Epithelial cell of prostate (primary cell): ENCODE measurements around the gene AHCYL1.
A peak's percentile ranks its signal among the peaks of the same experiment; 100 is the strongest.
"Not testable (repeated sequence)": the region's sequence is repeated elsewhere in the genome, so short reads cannot be mapped to it uniquely, and the experiment has no call there.

ENCODE experiments used
- DNase-seq: peaks from one replicate; pipeline ENCODE4 v3.0.0-alpha.2; 2011; ENCODE audit warnings: low read depth, low spot score
- H3K27ac ChIP-seq: fragments of 450-650 bp; 2 replicates; pipeline ENCODE4 v1.5.1; 2017; ENCODE audit warnings: mild to moderate bottlenecking

Gene AHCYL1

GRCh38 chr1:109994654-109995053 lies 10.1 kb downstream of the AHCYL1 start:
- H3K27ac ChIP-seq = no peak overlapping the region
- no peak for DNase-seq

DNA sequence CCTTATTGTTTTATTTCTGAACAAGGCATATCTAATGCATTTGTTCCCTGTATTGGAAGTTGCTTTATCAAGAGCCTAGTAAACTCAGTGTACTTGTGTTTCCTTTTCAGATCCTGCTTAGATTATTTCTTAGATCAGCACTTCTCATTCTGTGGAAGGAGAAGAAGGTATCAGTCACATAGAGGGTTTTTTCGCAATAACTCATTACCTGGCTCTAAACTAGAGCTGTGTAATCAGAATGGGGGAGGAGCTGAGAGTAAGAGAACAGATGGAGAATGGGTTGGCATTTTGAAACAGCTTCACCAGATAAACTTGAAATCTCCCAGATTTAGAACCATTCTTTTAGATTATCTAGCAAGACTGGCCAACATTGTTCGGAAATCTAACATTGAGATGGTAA lies 11.0 kb downstream of the AHCYL1 start:
- H3K27ac ChIP-seq = no peak overlapping the region
- DNase-seq = no peak

- H3K27ac ChIP-seq = no peak overlapping the region
Observed at GRCh38 chr1:109996476-109996875, 11.9 kb downstream of the AHCYL1 start.

DNA sequence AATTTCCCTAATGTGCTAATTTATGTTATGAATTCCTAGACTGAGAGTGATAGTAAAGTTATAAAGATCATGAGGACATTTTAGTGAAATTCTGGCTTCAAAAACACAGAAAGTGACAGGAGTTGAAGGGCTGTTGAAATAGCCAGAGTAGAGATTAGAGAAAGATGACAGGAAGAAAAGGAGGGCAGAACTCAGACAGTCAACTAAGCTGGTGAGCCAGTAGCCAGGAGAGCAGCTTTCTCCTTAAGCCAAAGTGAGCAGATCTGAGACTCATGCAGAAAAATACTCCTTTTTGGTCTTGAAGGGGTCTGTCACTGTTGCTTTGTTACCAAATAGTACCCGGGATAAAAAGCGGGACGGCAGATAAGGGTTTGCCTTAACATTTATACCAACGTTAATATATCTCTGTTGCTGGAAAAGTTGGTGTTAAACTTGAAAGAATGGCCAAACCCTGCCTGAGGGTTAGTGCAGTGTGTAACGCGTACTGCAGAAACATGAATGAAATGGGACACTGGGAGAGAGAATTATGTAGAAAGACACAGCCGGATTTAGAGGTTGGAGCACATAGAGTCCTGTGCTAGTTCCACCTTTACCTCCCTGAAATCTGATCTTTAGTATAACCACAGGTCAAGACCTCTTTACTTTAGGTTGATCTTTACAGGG lies 12.8 kb downstream of the AHCYL1 start:
- no peak for DNase-seq
- no peak overlapping the region for H3K27ac ChIP-seq

More at GRCh38 chr1:109996476-109996875, 11.9 kb downstream of the AHCYL1 start:
- no peak for DNase-seq

GRCh38 chr1:109997867-109998229 lies 13.3 kb downstream of the AHCYL1 start:
- no peak overlapping the region for H3K27ac ChIP-seq
- DNase-seq = no peak

GRCh38 chr1:110002695-110003094 lies 18.1 kb downstream of the AHCYL1 start:
- no peak for DNase-seq
- peak overlapping the region; percentile 88 for H3K27ac ChIP-seq

GRCh38 chr1:110003747-110004428 lies 19.3 kb downstream of the AHCYL1 start:
- DNase-seq = peak; percentile 96
- H3K27ac ChIP-seq = peak overlapping the region; percentile 88

GRCh38 chr1:110004583-110004982 lies 20.0 kb downstream of the AHCYL1 start:
- H3K27ac ChIP-seq = peak overlapping the region; percentile 88

DNA sequence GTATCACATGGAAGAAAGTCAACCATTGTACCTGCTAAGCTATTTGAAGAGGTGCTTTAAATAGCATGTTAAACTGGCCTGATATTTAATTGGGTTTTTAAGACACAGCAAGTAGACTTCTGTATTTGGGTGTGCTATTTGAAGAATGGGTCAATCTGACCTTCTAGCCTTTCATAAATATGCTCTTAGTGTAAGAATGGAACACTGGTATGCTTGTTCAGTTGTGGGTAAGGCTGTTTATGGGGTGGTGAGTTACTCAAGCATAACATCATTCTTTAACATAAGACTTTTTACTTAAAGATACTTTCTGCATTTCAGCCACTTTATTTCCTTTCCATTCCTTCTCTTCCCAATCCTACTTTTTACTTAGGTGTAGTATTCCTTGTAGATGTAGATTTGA lies 21.4 kb downstream of the AHCYL1 start:
- no peak overlapping the region for H3K27ac ChIP-seq
- DNase-seq = no peak

More at GRCh38 chr1:110004583-110004982, 20.0 kb downstream of the AHCYL1 start:
- DNase-seq = no peak

- H3K27ac ChIP-seq = no peak overlapping the region
- no peak for DNase-seq
Observed at GRCh38 chr1:110006516-110006915, 22.0 kb downstream of the AHCYL1 start.

- H3K27ac ChIP-seq = no peak overlapping the region
- DNase-seq = no peak
Observed at GRCh38 chr1:110007046-110007830, 22.7 kb downstream of the AHCYL1 start.

DNA sequence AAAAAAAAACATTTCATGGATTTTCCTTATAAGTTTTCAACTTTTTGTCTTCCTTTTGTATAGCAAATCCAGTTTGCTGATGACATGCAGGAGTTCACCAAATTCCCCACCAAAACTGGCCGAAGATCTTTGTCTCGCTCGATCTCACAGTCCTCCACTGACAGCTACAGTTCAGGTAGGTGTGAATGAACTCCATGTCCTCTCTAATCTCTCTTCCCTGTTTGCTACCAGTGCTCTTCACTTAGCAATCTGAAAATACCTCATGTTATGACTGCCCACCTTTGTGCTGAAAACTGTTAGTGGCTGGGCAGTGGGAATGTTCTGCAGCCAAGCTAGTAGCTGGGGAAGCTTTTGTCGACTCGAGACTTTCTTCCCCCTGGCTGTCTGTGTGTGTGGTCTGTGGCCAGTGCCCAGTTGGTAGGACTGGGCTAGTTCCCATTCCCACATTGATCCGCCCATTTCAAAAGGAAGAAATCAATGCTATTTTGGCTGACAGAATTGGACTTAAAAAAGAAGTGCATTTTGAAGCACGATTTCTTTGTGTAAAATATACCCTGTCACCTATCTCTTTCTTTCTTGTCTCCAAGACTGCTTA lies 24.5 kb downstream of the AHCYL1 start:
- no peak overlapping the region for H3K27ac ChIP-seq
- DNase-seq = no peak

DNA sequence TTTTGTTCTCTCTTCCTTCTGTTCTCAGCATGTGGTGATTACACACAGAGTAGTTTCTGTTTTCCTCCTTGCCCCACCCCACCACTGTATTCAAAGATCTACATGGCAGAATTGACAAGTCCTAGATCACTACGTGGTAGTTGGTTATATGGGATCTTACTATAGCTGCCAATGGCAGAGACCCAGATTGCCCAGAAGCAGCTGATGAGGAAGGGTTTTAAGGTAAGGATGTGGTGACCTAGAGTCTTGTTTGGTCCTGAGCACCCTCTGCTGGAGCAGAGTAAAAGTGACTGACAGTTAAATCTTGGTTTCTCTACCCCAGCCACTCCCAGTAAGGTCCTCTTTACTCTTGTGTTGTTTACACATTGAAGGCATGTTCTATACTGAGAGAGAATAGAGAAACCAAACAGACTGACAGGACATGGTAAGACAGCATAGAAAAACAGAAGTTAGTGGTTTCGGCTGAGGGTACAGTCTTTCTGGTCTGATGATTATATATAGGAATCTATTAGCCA lies 27.0 kb downstream of the AHCYL1 start:
- H3K27ac ChIP-seq = no peak overlapping the region
- peak; percentile 16 for DNase-seq

GRCh38 chr1:110012100-110012780 lies 27.7 kb downstream of the AHCYL1 start:
- no peak overlapping the region for H3K27ac ChIP-seq

GRCh38 chr1:110017792-110018191 lies 33.2 kb downstream of the AHCYL1 start:
- no peak overlapping the region for H3K27ac ChIP-seq
- DNase-seq = no peak

More at GRCh38 chr1:110012100-110012780, 27.7 kb downstream of the AHCYL1 start:
- no peak for DNase-seq

- no peak for DNase-seq
- H3K27ac ChIP-seq = no peak overlapping the region
Observed at GRCh38 chr1:110018396-110018795, 33.8 kb downstream of the AHCYL1 start.

- no peak for DNase-seq
- no peak overlapping the region for H3K27ac ChIP-seq
Observed at GRCh38 chr1:110019770-110020169, 35.2 kb downstream of the AHCYL1 start.

- no peak for DNase-seq
Observed at GRCh38 chr1:110021285-110021684, 36.7 kb downstream of the AHCYL1 start.

DNA sequence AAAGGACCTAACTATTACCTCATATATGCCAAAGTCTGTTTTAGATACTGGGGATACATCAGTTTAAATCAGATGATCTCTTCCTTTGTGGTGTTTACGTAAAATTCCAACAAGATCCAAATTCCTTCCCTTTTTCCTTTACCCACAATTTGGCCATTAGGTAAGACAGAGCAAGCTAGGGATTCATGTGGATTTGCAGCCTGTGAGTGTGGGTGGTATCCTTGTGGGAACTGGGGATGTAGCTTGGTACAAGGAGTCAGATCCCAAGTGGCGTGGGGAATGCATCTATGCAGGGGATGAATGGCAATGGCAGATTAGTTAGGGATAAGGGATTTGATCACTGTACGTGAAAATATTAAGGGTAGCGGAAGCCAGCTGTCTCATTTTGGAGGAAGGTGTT lies 40.0 kb downstream of the AHCYL1 start:
- DNase-seq = no peak
- H3K27ac ChIP-seq = no peak overlapping the region

More at GRCh38 chr1:110021285-110021684, 36.7 kb downstream of the AHCYL1 start:
- H3K27ac ChIP-seq = no peak overlapping the region

DNA sequence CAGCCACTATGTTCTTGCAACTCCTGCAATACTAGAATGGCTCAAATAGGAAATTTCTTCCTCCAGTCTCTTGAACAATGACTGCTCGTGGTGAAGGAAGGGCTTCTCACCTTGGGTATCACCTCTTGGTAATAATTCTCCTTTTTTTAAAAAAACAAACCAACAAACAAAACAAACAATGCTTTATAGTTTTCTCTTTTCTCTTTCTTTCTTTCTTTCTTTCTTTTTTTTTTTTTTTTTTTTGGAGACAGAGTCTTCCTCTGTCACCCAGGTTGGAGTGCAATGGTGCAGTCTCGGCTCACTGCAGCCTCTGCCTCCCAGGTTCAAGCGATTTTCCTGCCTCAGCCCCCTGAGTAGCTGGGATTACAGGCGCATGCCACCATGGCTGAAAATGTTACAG lies 46.1 kb downstream of the AHCYL1 start:
- not testable (repeated sequence) for H3K27ac ChIP-seq, DNase-seq
